Esophagus squamous epithelium (tissue), 4 donors: ENCODE results near the gene ACYP1.

Experiments used
- CTCF ChIP-seq, 6 experiments: fragments of 450-650 bp in 4 of 6; fragments of 200-600 bp in 2 of 6; sonication (generic) in 2 of 6; IDR thresholded peaks; one replicate each; pipeline ENCODE4 v1.5.1; 2016 to 2019; ENCODE audit warnings: antibody characterized with exemption in 6 of 6, mild to moderate bottlenecking in 4 of 6, moderate library complexity in 4 of 6
- POLR2A ChIP-seq, 4 donors: fragments of 450-650 bp; IDR thresholded peaks; one replicate each; pipeline ENCODE4 v1.6.1; 2017; ENCODE audit warnings: antibody characterized with exemption in 4 of 4, mild to moderate bottlenecking in 4 of 4, moderate library complexity in 3 of 4

DNA sequence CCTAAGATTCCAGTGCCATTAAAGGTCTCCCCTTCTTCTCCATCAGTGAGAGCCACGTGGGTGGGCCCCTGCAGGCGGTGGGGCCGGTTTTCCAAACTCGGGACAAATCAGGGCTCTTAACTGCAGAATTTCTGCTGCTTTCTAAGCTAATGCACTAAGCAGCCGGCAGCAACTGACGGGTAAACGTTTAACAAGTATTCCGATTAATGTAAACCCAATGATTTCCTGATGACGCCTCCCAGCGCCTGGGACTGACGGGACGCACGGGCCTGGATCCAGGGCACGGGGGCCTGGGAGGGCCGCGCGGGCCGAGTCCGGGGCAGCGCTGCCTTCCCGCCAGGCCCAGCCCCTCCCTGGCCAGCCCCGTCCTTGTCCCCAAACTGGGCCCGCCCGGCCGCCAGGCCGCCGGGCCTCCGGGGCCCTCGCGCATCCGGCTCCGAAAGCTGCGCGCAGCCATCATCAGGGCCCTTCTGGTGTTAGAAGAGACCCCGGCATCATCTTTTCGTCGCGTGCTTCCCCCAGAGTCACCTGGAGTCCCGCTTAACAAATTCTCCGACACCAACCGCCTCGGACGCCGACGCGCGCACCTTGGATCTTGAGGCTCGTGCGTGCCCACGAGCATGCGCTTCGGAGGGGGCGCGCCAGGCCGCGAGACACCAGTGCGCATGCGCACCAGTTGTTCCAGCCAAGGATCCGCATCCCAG, 12.8 kb downstream of the ACYP1 start, which contains the start of gene MLH3:
- TF ChIP-seq CTCF (IDR thresholded peaks at IDR 0.05) = peak in 2 of 6 experiments; percentile 16 to 26
- TF ChIP-seq POLR2A (IDR thresholded peaks at IDR 0.05) = peak in 3 of 4 donors; percentile 35 to 70 (median 52)
